Spleen (tissue), 11 donors: ENCODE results near the gene CHN1. TPM values are rescaled to one million over a fixed set of nuclear protein-coding genes. Genes with fewer than 3 reads are reported as not detected.

Experiments
- DNase-seq: peaks from one replicate; pipeline ENCODE4 v3.0.0-alpha.2; 2020
- H3K27ac ChIP-seq, 8 donors: fragments of 200-600 bp; sonication (generic) in 7 of 8; 1 replicate in 4 of 8; 2 replicates in 4 of 8; pipeline versions ENCODE4 v1.5.0 to v1.8.0; 2016 to 2021; ENCODE audit warnings: inconsistent platforms in 4 of 8, mild to moderate bottlenecking in 4 of 8, moderate library complexity in 1 of 8
- H3K27me3 ChIP-seq, 7 donors: fragments of 200-600 bp; sonication (generic) in 6 of 7; replicated peaks in 1 of 7; 1 replicate in 4 of 7; 2 replicates in 3 of 7; pipeline versions ENCODE4 v1.5.0 to v1.8.0; 2016 to 2021; ENCODE audit warnings: inconsistent platforms in 3 of 7, mild to moderate bottlenecking in 1 of 7
- H3K36me3 ChIP-seq, 6 donors: fragments of 200-600 bp; sonication (generic) in 5 of 6; 1 replicate in 4 of 6; 2 replicates in 2 of 6; pipeline versions ENCODE4 v1.5.0 to v1.8.0; 2016 to 2021; ENCODE audit warnings: inconsistent platforms in 2 of 6
- H3K4me1 ChIP-seq, 6 donors: fragments of 200-600 bp; sonication (generic) in 5 of 6; 1 replicate in 3 of 6; 2 replicates in 3 of 6; pipeline versions ENCODE4 v1.5.0 to v1.8.0; 2016 to 2021; ENCODE audit warnings: inconsistent platforms in 3 of 6
- H3K4me3 ChIP-seq, 8 donors: fragments of 200-600 bp; sonication (generic) in 7 of 8; 1 replicate in 4 of 8; 2 replicates in 4 of 8; pipeline versions ENCODE4 v1.5.0 to v1.8.0; 2016 to 2021; ENCODE audit warnings: inconsistent platforms in 4 of 8, mild to moderate bottlenecking in 4 of 8, moderate library complexity in 2 of 8
- H3K9me3 ChIP-seq, 8 donors: fragments of 200-600 bp; sonication (generic) in 7 of 8; 1 replicate in 4 of 8; 2 replicates in 4 of 8; pipeline versions ENCODE4 v1.5.0 to v1.8.0; 2016 to 2021; ENCODE audit warnings: inconsistent platforms in 4 of 8
- POLR2A ChIP-seq, 3 donors: fragments of 450-650 bp; IDR thresholded peaks; one replicate each; pipeline ENCODE4 v1.5.1; 2017; ENCODE audit warnings: antibody characterized with exemption in 3 of 3, mild to moderate bottlenecking in 1 of 3
- POLR2AphosphoS5 ChIP-seq, 3 donors: sonication (generic); formaldehyde crosslinking; IDR thresholded peaks; one replicate each; pipeline ENCODE4 v1.5.1; 2017; ENCODE audit warnings: antibody characterized with exemption in 3 of 3
- WGBS, 5 donors: extraction: QIAGEN DNeasy Blood & Tissue Kit in 3 of 5; methylation state at CpG; one replicate each; pipeline versions ENCODE4 v1.1.5 to v1.1.7; 2013 to 2018; 5-methylcytosine and 5-hydroxymethylcytosine counted together
- intact Hi-C: fragments of 100-400 bp; cut with DNase I; formaldehyde crosslinking; loops from one replicate; pipeline ENCODE4 v1.15.0; 2023; ENCODE audit warnings: low total_unique reads
- polyA plus RNA-seq, 3 donors: library from polyadenylated mRNA; stranded (reverse); fragments of 200-250 nt; gene quantifications; one replicate each; pipeline ENCODE4 v1.2.1, GENCODE V29; 2013
- total RNA-seq, 7 donors: library from RNA; depleted of rRNA in 3 of 7; stranded (reverse); fragments of >200 nt in 3 of 7; fragmentation: NEBNext Ultra II Directional in 4 of 7; extraction: Animal tissue kit (Norgen Biotek cat#: 25700) in 4 of 7; gene quantifications; one replicate each; pipeline versions ENCODE4 v1.1.0 to v1.2.1, GENCODE V29; 2016 to 2021
- TF ChIP-seq, protein P1 (sequence below), 11 experiments: fragments of 200-600 bp in 7 of 11; fragments of 450-650 bp in 4 of 11; sonication (generic) in 4 of 11; IDR thresholded peaks in 8 of 11; conservative IDR thresholded peaks in 3 of 11; 1 replicate in 7 of 11; 2 replicates in 4 of 11; pipeline versions ENCODE4 v1.4.0 to v1.8.0; 2016 to 2021; ENCODE audit warnings: antibody characterized with exemption in 11 of 11, inconsistent platforms in 4 of 11, mild to moderate bottlenecking in 1 of 11
- donor health status: healthy with polysubstance abuse.
- donor health status: DM: no; HTN: no; CAD: no; lungs with moderate emphysema.
- donor health status: DM: no; HTN: no; CAD: no.
- donor health status: Bipolar disorder and iron deficiency.
- donor health status: healthy.
- donor health status: DM: no; HTN: no; CAD: no.
- donor health status: DM: yes; HTN: yes; CAD: no.

CHN1 gene
- total and polyA plus RNA-seq, 10 donors, result 5.4 to 14.6 (median 9.7) TPM

DNA sequence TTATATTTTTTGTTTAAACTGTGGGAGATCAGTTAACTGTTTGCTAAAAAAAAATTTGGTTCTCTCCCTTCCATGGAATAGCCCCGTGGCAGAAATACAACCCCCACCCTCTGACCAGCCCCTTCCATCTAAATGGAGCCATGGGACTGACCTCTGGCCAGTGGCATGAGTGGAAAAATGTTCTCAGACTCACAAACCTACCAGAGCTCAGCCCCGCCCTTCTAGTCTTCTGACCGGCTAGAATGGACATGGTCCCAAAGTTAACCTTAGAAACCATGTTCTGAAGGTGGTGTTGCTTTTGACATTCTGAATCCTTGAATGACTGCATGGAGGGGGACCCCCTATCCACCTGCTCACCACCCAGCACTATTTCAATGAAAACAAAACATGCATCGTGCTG is 239.6 kb downstream of the CHN1 start:
- H3K9me3 ChIP-seq, result no peaks in the 10 kb centered on the region
- H3K27ac ChIP-seq, result no peak overlapping the region
- DNase-seq, result no peak
- 81 to 87% (median 83%) methylated on average over 4 of the region's 4 CpGs for WGBS, 5 donors
- no peaks in the 10 kb centered on the region for H3K4me1 ChIP-seq
- no peak overlapping the region for H3K4me3 ChIP-seq
- TF ChIP-seq POLR2AphosphoS5 (IDR thresholded peaks at IDR 0.05) (no peak), POLR2A (IDR thresholded peaks at IDR 0.05) (no peak)
- TF ChIP-seq, protein P1, sequence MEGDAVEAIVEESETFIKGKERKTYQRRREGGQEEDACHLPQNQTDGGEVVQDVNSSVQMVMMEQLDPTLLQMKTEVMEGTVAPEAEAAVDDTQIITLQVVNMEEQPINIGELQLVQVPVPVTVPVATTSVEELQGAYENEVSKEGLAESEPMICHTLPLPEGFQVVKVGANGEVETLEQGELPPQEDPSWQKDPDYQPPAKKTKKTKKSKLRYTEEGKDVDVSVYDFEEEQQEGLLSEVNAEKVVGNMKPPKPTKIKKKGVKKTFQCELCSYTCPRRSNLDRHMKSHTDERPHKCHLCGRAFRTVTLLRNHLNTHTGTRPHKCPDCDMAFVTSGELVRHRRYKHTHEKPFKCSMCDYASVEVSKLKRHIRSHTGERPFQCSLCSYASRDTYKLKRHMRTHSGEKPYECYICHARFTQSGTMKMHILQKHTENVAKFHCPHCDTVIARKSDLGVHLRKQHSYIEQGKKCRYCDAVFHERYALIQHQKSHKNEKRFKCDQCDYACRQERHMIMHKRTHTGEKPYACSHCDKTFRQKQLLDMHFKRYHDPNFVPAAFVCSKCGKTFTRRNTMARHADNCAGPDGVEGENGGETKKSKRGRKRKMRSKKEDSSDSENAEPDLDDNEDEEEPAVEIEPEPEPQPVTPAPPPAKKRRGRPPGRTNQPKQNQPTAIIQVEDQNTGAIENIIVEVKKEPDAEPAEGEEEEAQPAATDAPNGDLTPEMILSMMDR (IDR thresholded peaks at IDR 0.05 in 8 of 11, conservative IDR thresholded peaks at IDR 0.05 in 3 of 11), result no peak
- H3K36me3 ChIP-seq, result no peaks in the 10 kb centered on the region
- peaks cover 0 to 4% (median 0%) of the 10 kb centered on the region in 7 donors for H3K27me3 ChIP-seq
- intact Hi-C loops, result no loop called here

DNA sequence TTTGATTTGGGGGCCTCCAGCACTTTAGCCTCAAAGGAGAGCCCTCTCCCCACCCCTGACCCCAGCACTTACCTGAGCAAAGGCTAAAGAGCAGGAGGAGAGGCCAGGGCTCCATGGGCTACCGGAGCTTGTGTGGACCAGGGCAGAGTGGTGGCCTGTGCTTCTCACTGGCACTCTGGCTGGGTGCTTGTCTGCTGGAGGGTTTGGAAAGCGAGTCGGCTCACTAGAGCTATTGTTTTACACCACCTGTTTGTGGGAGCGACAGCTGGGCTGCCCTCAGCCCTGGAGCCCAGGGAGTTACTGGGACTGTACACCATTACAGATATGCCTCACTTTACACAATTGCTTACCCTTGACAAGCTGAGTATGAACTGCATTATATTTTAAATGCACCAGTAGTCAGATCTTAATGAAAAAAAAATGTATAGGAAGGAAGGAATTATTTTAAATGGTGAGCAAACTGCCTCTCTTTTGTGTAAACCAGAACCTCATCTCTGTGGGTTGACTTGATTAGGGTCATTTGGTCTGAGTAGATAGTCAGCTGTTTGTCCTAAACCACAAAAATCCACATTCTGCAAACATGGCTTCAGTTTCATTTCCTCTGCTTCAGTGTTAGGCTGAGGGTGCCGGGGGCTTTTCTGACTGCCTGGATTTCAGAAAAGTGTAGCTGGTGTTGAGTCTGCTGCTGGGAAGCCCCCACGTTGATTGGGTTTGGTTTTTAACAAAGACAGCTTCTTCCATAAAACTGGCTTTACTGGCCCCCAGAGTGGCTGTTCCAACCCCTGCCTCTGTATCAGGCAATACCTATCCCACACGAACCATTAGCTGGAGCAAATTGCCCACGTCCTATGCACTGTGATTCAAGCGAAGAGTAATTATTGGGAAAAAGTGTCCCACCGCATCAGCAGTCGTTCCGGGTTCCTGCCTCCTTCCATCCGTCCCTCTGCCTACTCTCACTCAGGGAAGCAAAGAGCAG is 240.6 kb downstream of the CHN1 start, which contains the start of gene CHRNA1:
Gene CHRNA1, minus strand, starts transcription at position 193 of the 976 bp plus-strand sequence. Its CDS starts 78 bp downstream, at position 115.
- Histone ChIP-seq H3K27me3 (peaks cover 0 to 4% (median 0%) of the 10 kb centered on the region in 7 donors), H3K36me3 (no peaks in the 10 kb centered on the region), H3K27ac (no peak within 1 kb of the TSS), H3K4me3 (no peak within 1 kb of the TSS), H3K4me1 (no peaks in the 10 kb centered on the region), H3K9me3 (no peaks in the 10 kb centered on the region)
- DNase-seq, result no peak
- intact Hi-C loops, result no loop called here
- WGBS, 5 donors, result 80 to 94% (median 86%) methylated on average over 11 to 13 of the region's 13 CpGs
- TF ChIP-seq POLR2AphosphoS5 (IDR thresholded peaks at IDR 0.05) (no peak), POLR2A (IDR thresholded peaks at IDR 0.05) (no peak)
- TF ChIP-seq, protein P1 (IDR thresholded peaks at IDR 0.05 in 8 of 11, conservative IDR thresholded peaks at IDR 0.05 in 3 of 11), result no peak

GRCh38 chr2:174763780-174764179 is 241.4 kb downstream of the CHN1 start:
- H3K27me3 ChIP-seq, result peaks cover 0 to 4% (median 0%) of the 10 kb centered on the region in 7 donors
- WGBS, 5 donors, result 93 to 97% (median 95%) methylated on average over 4 of the region's 4 CpGs

More at GRCh38 chr2:174763780-174764179, 241.4 kb downstream of the CHN1 start:
- no peaks in the 10 kb centered on the region for H3K4me1 ChIP-seq
- no peak overlapping the region for H3K27ac ChIP-seq
- TF ChIP-seq POLR2AphosphoS5 (IDR thresholded peaks at IDR 0.05) (no peak), POLR2A (IDR thresholded peaks at IDR 0.05) (no peak)
- TF ChIP-seq, protein P1 (IDR thresholded peaks at IDR 0.05 in 8 of 11, conservative IDR thresholded peaks at IDR 0.05 in 3 of 11), result no peak
- DNase-seq, result no peak
- intact Hi-C loops, result no loop called here
- H3K4me3 ChIP-seq, result no peak overlapping the region
- H3K9me3 ChIP-seq, result no peaks in the 10 kb centered on the region
- H3K36me3 ChIP-seq, result no peaks in the 10 kb centered on the region
